Putamen (tissue), 1 donor: ENCODE measurements around the gene PYGO2.

Source experiments
- DNase-seq: peaks from one replicate; pipeline ENCODE4 v3.0.0-alpha.2; 2016; ENCODE audit warnings: low spot score

Gene PYGO2

GRCh38 chr1:154960446-154961136 lies 991 bp downstream of the PYGO2 start:
- DNase-seq, result no peak

GRCh38 chr1:154959426-154959780 lies 2.2 kb downstream of the PYGO2 start:
- no peak for DNase-seq

GRCh38 chr1:154958681-154959425 lies 2.7 kb downstream of the PYGO2 start:
- DNase-seq, result no peak

- no peak for DNase-seq
These were observed 3.5 kb downstream of the PYGO2 start for GRCh38 chr1:154958036-154958435.

GRCh38 chr1:154957091-154957657 lies 4.4 kb downstream of the PYGO2 start:
- no peak for DNase-seq

- DNase-seq, result no peak
These were observed 5.0 kb downstream of the PYGO2 start for GRCh38 chr1:154956544-154956941.

GRCh38 chr1:154955718-154956543 lies 5.7 kb downstream of the PYGO2 start, which contains the start of gene PBXIP1:
TSS of gene PBXIP1 (minus strand) at chr1:154956099. CDS start at chr1:154953721, 2,378 bp downstream.
- peak; percentile 92 for DNase-seq

- peak; percentile 81 for DNase-seq
These were observed 6.4 kb downstream of the PYGO2 start for GRCh38 chr1:154955039-154955717.

- DNase-seq, result no peak
These were observed 7.0 kb downstream of the PYGO2 start for GRCh38 chr1:154954541-154954940.

- no peak for DNase-seq
These were observed 8.0 kb downstream of the PYGO2 start for GRCh38 chr1:154953611-154954038.

- DNase-seq, result no peak
These were observed 8.9 kb downstream of the PYGO2 start for GRCh38 chr1:154952664-154953063.

GRCh38 chr1:154951901-154952657 lies 9.5 kb downstream of the PYGO2 start:
- DNase-seq, result no peak

- DNase-seq, result no peak
These were observed 13.5 kb downstream of the PYGO2 start for GRCh38 chr1:154948079-154948478.

GRCh38 chr1:154945962-154946850 lies 15.4 kb downstream of the PYGO2 start:
- DNase-seq, result no peak

GRCh38 chr1:154945160-154945961 lies 16.2 kb downstream of the PYGO2 start:
- no peak for DNase-seq

GRCh38 chr1:154944401-154945159 lies 17.0 kb downstream of the PYGO2 start:
- no peak for DNase-seq

- DNase-seq, result no peak
These were observed 17.8 kb downstream of the PYGO2 start for GRCh38 chr1:154943649-154944400.
